ENCODE results near the gene PPP1R10.

The PPP1R10 gene

GRCh38 chr6:30597315-30598144, 19.5 kb downstream of the PPP1R10 start:
- DNase-seq = peak; percentile 84

- no peak for DNase-seq
These were observed 24.8 kb downstream of the PPP1R10 start for GRCh38 chr6:30592287-30592686.

- no peak for DNase-seq
These were observed 26.0 kb downstream of the PPP1R10 start for GRCh38 chr6:30591008-30591407.

GRCh38 chr6:30590509-30590908, 26.5 kb downstream of the PPP1R10 start:
- DNase-seq = no peak

GRCh38 chr6:30589754-30590358, 27.2 kb downstream of the PPP1R10 start:
- no peak for DNase-seq

- DNase-seq = no peak
These were observed 33.1 kb downstream of the PPP1R10 start for GRCh38 chr6:30583921-30584320.

- DNase-seq = no peak
These were observed 39.0 kb downstream of the PPP1R10 start for GRCh38 chr6:30578051-30578450.

GRCh38 chr6:30573113-30573512, 43.9 kb downstream of the PPP1R10 start:
- no peak for DNase-seq

- DNase-seq = no peak
These were observed 44.9 kb downstream of the PPP1R10 start for GRCh38 chr6:30572148-30572547.

- DNase-seq = no peak
These were observed 45.3 kb downstream of the PPP1R10 start for GRCh38 chr6:30571762-30572082.

GRCh38 chr6:30571075-30571761, 45.8 kb downstream of the PPP1R10 start, which contains the start of gene ABCF1:
Gene ABCF1 (plus strand): TSS chr6:30571442. CDS start chr6:30571488, 46 bp downstream.
- peak; percentile 99 for DNase-seq

GRCh38 chr6:30570740-30571074, 46.3 kb downstream of the PPP1R10 start:
- DNase-seq = no peak

- no peak for DNase-seq
These were observed 46.8 kb downstream of the PPP1R10 start for GRCh38 chr6:30570263-30570662.

- DNase-seq = peak; percentile 55
These were observed 48.8 kb downstream of the PPP1R10 start for GRCh38 chr6:30568245-30568644.

- DNase-seq = no peak
These were observed 51.3 kb downstream of the PPP1R10 start for GRCh38 chr6:30565772-30566171.

- no peak for DNase-seq
These were observed 52.9 kb downstream of the PPP1R10 start for GRCh38 chr6:30564114-30564513.

- no peak for DNase-seq
These were observed 54.3 kb downstream of the PPP1R10 start for GRCh38 chr6:30562470-30563425.

- DNase-seq = no peak
These were observed 56.1 kb downstream of the PPP1R10 start for GRCh38 chr6:30560930-30561329.

- DNase-seq = peak; percentile 68
These were observed 59.4 kb downstream of the PPP1R10 start for GRCh38 chr6:30557683-30557981.

GRCh38 chr6:30556906-30557682, 59.9 kb downstream of the PPP1R10 start, which contains the start of gene PRR3:
Gene PRR3 (plus strand): TSS chr6:30557295. CDS start chr6:30557345, 50 bp downstream.
- peak; percentile 93 for DNase-seq

- peak; percentile 98 for DNase-seq
These were observed 60.8 kb downstream of the PPP1R10 start, which contains the start of gene GNL1 for GRCh38 chr6:30556066-30556905. Gene GNL1 (minus strand): TSS chr6:30556489. CDS start chr6:30556203, 286 bp downstream.

Measured in CD4-positive, alpha-beta T cell treated with Interleukin-21 for 1 hour (primary cell).